Activated CD8-positive, alpha-beta memory T cell treated with anti-CD3 and anti-CD28 coated beads for 24 hours (primary cell): ENCODE results near the gene GPR158.

ENCODE experiments used
- DNase-seq: peaks from one replicate; pipeline ENCODE4 v3.0.0-alpha.2; 2020

GPR158 gene

GRCh38 chr10:25505466-25505865, 330.7 kb downstream of the GPR158 start:
- DNase-seq = no peak

DNA sequence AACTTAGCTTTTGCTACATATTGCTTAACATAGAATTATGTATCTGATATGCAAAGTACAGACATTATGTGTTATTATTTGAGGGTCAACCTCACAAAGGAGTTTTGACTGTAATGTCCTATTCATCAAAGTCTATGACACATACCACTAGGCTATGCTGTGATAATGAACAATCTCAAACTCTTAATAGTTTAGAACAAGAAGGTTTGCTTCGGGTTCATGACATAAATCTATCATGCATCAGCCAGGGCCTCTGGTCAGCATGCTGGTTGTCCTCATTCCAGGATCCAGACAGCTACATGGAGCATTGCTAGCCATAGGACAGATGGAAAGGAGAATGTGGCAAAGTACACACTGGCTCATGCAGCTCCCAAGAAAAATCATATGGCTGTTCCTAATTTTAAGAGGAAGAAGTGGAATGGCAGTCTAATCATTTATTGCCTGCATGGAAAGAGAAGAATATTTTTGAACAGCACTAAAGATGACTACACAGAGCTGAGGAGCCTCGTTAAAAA, 332.1 kb downstream of the GPR158 start:
- no peak for DNase-seq

DNA sequence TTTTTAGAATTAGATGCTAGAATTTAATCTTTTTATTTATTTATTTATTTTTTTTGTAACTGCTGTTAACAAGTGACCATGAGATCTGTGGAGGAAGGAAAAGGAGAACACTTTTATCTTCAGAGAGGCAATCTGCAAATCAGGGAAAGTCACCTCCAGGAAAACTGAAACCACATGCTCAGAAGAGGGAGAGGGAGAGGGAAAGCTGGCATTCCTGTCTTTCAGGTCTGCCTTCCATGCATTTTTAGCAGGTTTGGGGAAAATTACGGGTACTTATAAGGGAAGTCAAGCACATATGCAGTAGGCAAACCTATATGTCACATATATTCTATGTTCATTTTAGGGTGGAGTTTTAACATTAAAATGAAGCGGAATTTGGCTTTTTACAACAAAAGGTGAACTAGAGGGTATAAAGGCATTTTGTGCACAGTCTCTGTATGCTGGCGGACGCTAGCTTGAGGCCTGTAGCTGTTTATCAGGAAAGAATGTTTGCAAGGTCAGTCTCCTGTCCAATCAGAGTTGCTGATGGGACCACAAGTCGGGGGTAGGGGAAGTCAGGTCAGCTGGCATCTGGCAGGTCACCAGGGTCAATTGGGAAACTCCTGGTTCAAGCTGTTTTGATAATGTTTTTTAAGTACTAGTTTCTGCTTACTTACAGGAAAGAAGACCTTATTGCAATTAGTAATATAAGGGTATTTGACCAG, 333.5 kb downstream of the GPR158 start:
- DNase-seq = no peak

DNA sequence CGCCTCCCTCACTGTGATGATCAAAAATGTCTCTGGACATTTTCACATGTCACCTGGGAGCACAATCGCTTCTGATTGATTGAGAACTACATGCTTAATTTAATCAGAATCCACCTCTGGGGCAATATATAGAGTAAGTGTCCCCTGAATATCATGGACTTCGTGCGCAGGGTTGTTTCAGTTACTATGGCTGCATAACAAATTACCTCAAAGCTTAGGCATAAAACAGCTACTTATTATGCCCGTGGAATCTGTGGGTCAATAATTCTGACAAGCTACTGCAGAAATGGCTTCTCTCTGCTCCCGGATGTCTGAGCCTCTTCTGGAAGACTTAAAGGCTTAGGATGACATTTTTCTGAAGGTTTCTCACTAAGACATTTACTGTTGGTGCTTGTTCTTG, 334.4 kb downstream of the GPR158 start:
- DNase-seq = no peak

GRCh38 chr10:25522294-25522693, 347.5 kb downstream of the GPR158 start:
- DNase-seq = no peak

GRCh38 chr10:25522946-25523608, 348.3 kb downstream of the GPR158 start:
- DNase-seq = no peak

DNA sequence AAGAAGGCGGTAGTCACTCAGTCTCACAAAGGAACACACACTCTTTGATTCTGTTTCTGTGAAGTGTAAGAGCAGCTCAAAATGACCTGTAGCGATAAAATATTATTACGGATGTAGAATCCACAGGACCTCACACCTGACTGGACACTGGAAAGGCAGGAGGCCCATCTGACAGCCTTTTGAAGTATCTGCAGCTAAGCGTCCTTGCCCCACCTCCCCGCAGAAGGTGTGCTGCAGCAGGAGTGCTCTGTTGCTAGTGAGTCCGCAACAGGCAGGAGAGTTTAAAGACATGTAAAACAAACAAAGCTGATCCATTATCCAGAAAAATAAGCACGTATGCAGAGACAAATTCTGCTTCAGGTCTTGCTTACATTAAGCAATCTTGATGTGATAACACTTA, 355.5 kb downstream of the GPR158 start:
- DNase-seq = no peak

DNA sequence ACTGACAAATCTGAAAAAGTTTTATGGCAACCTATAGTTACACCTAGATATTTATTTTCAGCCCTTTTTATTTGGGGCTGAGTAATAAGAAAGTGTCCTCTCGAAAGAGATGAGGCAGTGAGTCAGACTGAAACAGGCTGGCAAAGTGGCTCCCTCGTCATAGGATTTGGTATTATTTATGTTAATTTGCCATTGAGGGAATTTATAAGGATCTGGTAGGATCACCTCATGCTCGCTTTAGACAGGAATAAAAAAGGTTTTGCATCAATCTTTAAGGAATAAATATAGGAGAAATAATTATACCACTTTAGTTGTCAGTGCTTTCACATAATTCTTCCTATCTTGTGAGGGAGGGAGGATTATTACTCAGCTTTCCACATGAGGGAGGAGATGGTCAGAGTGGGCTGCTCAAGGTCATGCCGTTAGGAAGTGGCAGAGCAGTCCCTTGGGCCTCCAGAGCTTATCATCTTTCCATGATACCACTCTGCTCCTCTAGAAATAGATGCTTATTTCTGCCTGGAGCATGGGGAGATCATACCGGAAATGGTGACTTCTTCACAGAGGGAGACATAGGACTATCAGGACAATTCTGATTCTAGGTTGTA, 356.8 kb downstream of the GPR158 start:
- DNase-seq = no peak

GRCh38 chr10:25532213-25532612, 357.4 kb downstream of the GPR158 start:
- no peak for DNase-seq

GRCh38 chr10:25536027-25536426, 361.2 kb downstream of the GPR158 start:
- no peak for DNase-seq

GRCh38 chr10:25547382-25547781, 372.6 kb downstream of the GPR158 start:
- no peak for DNase-seq

DNA sequence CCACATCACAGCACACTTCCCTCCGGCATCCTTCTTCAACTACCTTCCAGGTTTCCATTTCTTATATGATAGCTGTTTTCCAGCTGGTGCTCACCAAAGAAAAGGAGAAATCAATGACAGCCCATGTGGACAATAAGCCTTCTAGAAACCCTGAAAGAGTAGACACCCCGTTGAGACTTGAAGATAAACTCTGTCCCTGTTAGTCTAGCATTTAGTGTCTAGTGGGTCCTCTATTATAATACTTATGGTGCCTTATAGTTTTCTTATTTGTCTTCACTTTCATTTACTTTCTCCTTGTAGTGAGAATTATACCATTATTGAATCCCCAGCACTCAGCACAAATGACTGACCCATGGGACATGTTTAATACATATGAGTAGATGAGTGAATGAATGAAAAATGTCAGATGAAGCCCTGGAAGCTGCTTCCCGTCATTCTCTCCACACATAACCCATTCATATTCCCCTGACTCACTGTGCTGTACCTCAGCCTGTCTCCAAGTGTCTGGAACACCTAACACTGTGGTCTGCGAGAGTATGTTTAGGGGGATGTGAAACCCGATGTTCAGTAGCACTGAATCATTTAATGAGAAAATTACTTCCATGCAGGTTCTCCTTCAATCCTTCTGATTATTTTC, 377.6 kb downstream of the GPR158 start:
- DNase-seq = no peak

DNA sequence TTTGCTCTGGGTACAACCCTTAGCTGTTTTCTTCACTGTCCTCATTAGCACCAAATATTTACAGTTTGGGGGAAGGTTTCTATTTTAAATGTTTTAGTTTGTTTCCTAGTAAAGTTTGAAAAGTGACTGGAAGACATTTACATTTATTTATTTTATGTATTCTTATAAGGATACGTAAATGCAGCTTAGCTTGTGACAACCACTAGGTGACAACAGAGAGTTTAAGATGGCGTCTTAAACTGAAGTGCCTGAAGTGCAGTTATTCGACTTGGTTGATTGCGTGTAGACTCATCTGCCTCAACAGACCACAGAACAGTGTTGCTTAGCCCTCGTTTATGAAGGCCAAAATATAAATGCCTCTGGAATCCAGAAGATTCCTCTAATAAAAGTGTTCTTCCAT, 381.1 kb downstream of the GPR158 start:
- no peak for DNase-seq

GRCh38 chr10:25556457-25556856, 381.7 kb downstream of the GPR158 start:
- DNase-seq = no peak

DNA sequence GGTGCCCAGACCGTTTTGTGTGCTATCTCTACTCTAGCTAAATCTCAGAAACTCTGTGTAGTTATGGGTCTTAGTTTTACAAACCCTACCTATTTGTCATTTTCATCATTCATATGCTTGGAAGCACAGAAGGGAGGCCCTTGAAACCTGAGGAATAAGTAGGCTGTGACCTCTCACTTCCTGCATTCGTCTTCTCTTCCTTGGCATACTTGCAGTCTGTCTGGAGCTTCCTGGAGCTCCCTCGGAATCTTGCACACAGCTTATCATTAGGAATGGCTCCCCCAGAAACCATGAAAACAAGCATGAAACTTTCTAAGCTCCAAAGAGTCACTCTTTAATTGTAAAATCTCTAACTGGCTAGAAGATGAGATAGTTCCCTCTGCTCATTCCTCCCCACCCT, 382.3 kb downstream of the GPR158 start:
- DNase-seq = no peak

DNA sequence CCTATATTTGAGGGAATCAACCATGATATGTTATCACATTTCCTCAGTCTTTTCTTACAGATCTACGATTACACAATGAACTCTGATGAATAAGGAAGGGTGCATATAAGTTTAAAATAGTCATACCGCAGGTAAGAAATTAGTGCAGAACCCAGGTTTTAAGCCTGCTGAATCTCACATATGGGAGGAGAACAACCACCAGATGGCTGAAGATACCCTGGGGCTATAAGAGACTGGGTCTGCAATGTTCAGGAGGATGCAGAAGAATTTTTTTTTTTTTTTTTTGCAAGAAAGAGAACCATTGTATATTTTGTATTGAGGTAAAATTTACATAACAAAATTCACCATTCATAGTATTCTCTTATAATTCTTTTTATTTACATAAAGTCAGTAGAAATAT, 387.0 kb downstream of the GPR158 start:
- no peak for DNase-seq

- DNase-seq = no peak
Measured at GRCh38 chr10:25562547-25562946, 387.7 kb downstream of the GPR158 start.

- no peak for DNase-seq
Measured at GRCh38 chr10:25564351-25564750, 389.6 kb downstream of the GPR158 start.

- DNase-seq = no peak
Measured at GRCh38 chr10:25565570-25565969, 390.8 kb downstream of the GPR158 start.

DNA sequence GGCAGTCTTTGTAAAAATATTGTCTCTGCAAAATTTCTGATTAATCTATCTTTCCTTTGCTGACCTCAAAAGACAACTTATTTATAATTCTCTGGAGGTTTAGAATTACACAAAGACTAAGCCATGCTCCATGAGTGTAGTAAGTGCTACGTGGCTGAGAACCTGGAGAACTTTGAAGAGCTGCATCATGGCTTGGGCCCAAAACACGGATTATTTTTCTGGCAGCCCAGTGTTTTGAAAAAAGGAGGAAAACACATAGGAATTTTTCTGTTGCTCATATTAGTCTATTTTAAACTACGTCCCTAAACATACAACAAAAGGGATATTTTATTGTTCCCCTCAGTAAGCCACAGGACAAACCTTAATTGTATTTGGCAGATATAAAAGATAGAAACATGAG, 398.5 kb downstream of the GPR158 start:
- DNase-seq = no peak

- no peak for DNase-seq
Measured at GRCh38 chr10:25575343-25575742, 400.5 kb downstream of the GPR158 start.

GRCh38 chr10:25578061-25578460, 403.3 kb downstream of the GPR158 start:
- DNase-seq = no peak

- DNase-seq = no peak
Measured at GRCh38 chr10:25582961-25583360, 408.2 kb downstream of the GPR158 start.

DNA sequence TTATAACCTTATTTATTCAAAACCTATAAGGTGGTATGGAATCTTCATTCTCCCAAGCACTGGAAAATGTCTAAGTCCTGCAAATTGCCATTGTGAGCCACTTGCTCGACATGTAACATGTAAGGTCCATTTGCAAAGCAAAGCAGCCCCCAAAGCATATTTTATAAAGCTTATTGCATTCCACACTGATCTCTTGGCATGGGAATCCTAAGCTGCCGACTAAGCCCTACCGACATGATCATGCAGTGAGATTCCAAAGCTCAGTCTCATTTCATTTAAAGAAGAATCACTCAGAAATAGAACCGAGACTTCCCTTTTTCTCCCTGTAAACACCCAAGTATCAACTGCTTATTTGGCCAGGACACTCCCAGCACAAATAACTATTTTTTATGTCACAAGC, 425.9 kb downstream of the GPR158 start:
- DNase-seq = no peak
